ENCODE measurements around the gene KRT26. TPM values are rescaled to one million over a fixed set of nuclear protein-coding genes. Genes with fewer than 3 reads are reported as not detected.

The KRT26 gene
- not detected in 2 replicates for total RNA-seq

GRCh38 chr17:40772101-40772500 lies at the start of gene KRT26:
Gene KRT26, minus strand, starts transcription at chr17:40772201. Its CDS starts 88 bp downstream, at chr17:40772113.

DNA sequence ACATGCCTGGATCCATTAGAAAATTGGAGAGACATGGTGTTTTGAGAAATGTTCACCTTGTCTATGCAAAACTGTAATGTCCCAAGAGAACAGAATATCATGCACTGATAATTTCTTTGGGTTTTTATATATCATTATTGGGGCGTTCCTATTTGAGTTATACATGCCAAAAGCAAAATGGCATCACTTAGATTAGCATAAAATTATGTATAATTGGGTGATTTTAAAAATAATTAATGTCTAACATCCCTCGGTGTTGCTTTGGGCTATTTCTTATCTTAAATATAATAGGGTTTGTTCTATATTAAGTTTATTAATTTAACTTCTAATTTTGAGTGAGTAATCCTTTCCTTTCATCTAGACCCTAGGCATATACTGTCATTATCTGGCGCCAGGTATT lies 27.9 kb upstream of the KRT26 start, which contains the start of gene KRT28:
TSS of gene KRT28 (minus strand) at position 101 of the 400 bp plus-strand sequence. CDS start at position 35, 66 bp downstream.

GRCh38 chr17:40782450-40782849 lies 10.4 kb upstream of the KRT26 start, which contains the start of gene KRT27:
Gene KRT27, minus strand, starts transcription at chr17:40782550. Its CDS starts 57 bp downstream, at chr17:40782493.

GRCh38 chr17:40755231-40755630 lies 16.8 kb downstream of the KRT26 start, which contains the start of gene KRT25:
Gene KRT25, minus strand, starts transcription at chr17:40755331. Its CDS starts 60 bp downstream, at chr17:40755271.

Other genes starting within 250 kb of the KRT26 start
- gene CCR7, start 206.7 kb downstream of the KRT26 start, total RNA-seq: not detected in 2 replicates
- gene SMARCE1, start 124.4 kb downstream of the KRT26 start, total RNA-seq: 82.4 and 89.9 TPM in 2 replicates
- not detected in 2 replicates for gene KRT222, start 107.0 kb downstream of the KRT26 start, total RNA-seq
- not detected in 2 replicates for gene KRT24, start 68.4 kb downstream of the KRT26 start, total RNA-seq
- not detected in 2 replicates for gene KRT25, start 16.9 kb downstream of the KRT26 start, total RNA-seq
- gene KRT27, start 10.3 kb upstream of the KRT26 start, total RNA-seq: not detected in 2 replicates
- gene KRT28, start 27.8 kb upstream of the KRT26 start, total RNA-seq: not detected in 2 replicates
- 1.5 and 3.5 TPM in 2 replicates for gene KRT10, start 50.4 kb upstream of the KRT26 start, total RNA-seq
- not detected in 2 replicates for gene KRT12, start 95.0 kb upstream of the KRT26 start, total RNA-seq
- gene KRT20, start 113.0 kb upstream of the KRT26 start, total RNA-seq: not detected in 2 replicates
- 0.17 and 0.87 TPM in 2 replicates for gene KRT23, start 165.4 kb upstream of the KRT26 start, total RNA-seq
- gene KRT39, start 194.7 kb upstream of the KRT26 start, total RNA-seq: not detected in 2 replicates
- not detected in 2 replicates for gene KRT40, start 212.1 kb upstream of the KRT26 start, total RNA-seq
- not detected in 2 replicates for gene KRTAP3-3, start 222.0 kb upstream of the KRT26 start, total RNA-seq
- gene KRTAP3-2, start 227.7 kb upstream of the KRT26 start, total RNA-seq: not detected in 2 replicates
- not detected in 2 replicates for gene KRTAP3-1, start 236.9 kb upstream of the KRT26 start, total RNA-seq